Measurements from ENCODE around the gene NARF.
"Not testable (repeated sequence)": the region's sequence is repeated elsewhere in the genome, so short reads cannot be mapped to it uniquely, and the experiment has no call there.

NARF gene

GRCh38 chr17:82452162-82452561, 6.4 kb upstream of the NARF start:
- no peaks in the 10 kb centered on the region for H3K36me3 ChIP-seq (ENCODE audit: insufficient read depth)
- TF ChIP-seq, protein P1, sequence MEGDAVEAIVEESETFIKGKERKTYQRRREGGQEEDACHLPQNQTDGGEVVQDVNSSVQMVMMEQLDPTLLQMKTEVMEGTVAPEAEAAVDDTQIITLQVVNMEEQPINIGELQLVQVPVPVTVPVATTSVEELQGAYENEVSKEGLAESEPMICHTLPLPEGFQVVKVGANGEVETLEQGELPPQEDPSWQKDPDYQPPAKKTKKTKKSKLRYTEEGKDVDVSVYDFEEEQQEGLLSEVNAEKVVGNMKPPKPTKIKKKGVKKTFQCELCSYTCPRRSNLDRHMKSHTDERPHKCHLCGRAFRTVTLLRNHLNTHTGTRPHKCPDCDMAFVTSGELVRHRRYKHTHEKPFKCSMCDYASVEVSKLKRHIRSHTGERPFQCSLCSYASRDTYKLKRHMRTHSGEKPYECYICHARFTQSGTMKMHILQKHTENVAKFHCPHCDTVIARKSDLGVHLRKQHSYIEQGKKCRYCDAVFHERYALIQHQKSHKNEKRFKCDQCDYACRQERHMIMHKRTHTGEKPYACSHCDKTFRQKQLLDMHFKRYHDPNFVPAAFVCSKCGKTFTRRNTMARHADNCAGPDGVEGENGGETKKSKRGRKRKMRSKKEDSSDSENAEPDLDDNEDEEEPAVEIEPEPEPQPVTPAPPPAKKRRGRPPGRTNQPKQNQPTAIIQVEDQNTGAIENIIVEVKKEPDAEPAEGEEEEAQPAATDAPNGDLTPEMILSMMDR (conservative IDR thresholded peaks at IDR 0.05; ENCODE audit: low read depth, low read length), result no peak
- no peaks in the 10 kb centered on the region for H3K27me3 ChIP-seq (ENCODE audit: insufficient read depth, low read depth)
- H3K4me3 ChIP-seq (IDR thresholded peaks at IDR 0.05; ENCODE audit: insufficient read depth, low read depth, low read length), result no peak overlapping the region
- no peak overlapping the region for H2AFZ ChIP-seq (ENCODE audit: low read depth)
- H3K9ac ChIP-seq, result no peak overlapping the region
- H3K4me1 ChIP-seq (ENCODE audit: low read depth, poor library complexity, severe bottlenecking), result peaks cover 34% of the 10 kb centered on the region
- H3K79me2 ChIP-seq (ENCODE audit: insufficient read depth, low read depth), result peaks cover 22% of the 10 kb centered on the region; the same call in 1 of the 2 replicates
- no peaks in the 10 kb centered on the region for H4K20me1 ChIP-seq (ENCODE audit: insufficient read depth)
- no peak overlapping the region for H3K4me2 ChIP-seq
- H3K27ac ChIP-seq, result no peak overlapping the region

DNA sequence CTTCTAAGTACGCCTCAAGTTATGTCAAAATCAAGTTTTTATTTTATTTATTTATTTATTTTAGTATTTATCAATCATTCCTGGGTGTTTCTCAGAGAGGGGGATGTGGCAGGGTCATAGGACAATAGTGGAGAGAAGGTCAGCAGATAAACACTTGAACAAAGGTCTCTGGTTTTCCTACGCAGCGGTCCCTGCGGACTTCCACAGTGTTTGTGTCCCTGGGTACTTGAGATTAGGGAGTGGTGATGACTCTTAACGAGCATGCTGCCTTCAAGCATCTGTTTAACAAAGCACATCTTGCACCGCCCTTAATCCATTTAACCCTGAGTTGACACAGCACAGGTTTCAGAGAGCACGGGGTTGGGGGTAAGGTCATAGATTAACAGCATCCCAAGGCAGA, 5.4 kb upstream of the NARF start:
- Histone ChIP-seq H3K4me1 (ENCODE audit: low read depth, poor library complexity, severe bottlenecking) (peaks cover 41% of the 10 kb centered on the region), H3K79me2 (ENCODE audit: insufficient read depth, low read depth) (peaks cover 15% of the 10 kb centered on the region; the same call in 1 of the 2 replicates)
- H3K27me3 ChIP-seq (ENCODE audit: insufficient read depth, low read depth); H3K4me3 ChIP-seq (IDR thresholded peaks at IDR 0.05; ENCODE audit: insufficient read depth, low read depth, low read length); H3K36me3 ChIP-seq (ENCODE audit: insufficient read depth); H3K27ac ChIP-seq; H3K9ac ChIP-seq; H2AFZ ChIP-seq (ENCODE audit: low read depth); H3K4me2 ChIP-seq; H4K20me1 ChIP-seq (ENCODE audit: insufficient read depth): not testable (repeated sequence)

DNA sequence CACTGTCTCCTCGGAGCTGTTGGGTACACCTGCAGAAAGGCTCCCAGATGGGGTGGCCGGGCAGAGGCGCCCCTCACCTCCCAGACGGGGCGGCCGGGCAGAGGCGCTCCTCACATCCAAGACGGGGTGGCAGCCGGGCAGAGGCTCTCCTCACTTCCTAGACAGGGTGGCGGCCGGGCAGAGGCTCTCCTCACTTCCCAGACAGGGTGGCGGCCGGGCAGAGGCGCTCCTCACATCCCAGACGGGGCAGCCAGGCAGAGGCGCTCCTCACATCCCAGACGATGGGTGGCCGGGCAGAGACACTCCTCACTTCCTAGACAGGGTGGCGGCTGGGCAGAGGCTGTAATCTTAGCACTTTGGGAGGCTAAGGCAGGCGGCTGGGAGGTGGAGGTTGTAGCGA, 4.8 kb upstream of the NARF start:
- not testable (repeated sequence) for H3K27ac ChIP-seq; H3K27me3 ChIP-seq (ENCODE audit: insufficient read depth, low read depth); H3K9ac ChIP-seq; H3K36me3 ChIP-seq (ENCODE audit: insufficient read depth); H3K4me3 ChIP-seq (IDR thresholded peaks at IDR 0.05; ENCODE audit: insufficient read depth, low read depth, low read length); H3K4me2 ChIP-seq; H2AFZ ChIP-seq (ENCODE audit: low read depth); H4K20me1 ChIP-seq (ENCODE audit: insufficient read depth)
- Histone ChIP-seq H3K4me1 (ENCODE audit: low read depth, poor library complexity, severe bottlenecking) (peaks cover 39% of the 10 kb centered on the region), H3K79me2 (ENCODE audit: insufficient read depth, low read depth) (peaks cover 14% of the 10 kb centered on the region; the same call in 1 of the 2 replicates)

DNA sequence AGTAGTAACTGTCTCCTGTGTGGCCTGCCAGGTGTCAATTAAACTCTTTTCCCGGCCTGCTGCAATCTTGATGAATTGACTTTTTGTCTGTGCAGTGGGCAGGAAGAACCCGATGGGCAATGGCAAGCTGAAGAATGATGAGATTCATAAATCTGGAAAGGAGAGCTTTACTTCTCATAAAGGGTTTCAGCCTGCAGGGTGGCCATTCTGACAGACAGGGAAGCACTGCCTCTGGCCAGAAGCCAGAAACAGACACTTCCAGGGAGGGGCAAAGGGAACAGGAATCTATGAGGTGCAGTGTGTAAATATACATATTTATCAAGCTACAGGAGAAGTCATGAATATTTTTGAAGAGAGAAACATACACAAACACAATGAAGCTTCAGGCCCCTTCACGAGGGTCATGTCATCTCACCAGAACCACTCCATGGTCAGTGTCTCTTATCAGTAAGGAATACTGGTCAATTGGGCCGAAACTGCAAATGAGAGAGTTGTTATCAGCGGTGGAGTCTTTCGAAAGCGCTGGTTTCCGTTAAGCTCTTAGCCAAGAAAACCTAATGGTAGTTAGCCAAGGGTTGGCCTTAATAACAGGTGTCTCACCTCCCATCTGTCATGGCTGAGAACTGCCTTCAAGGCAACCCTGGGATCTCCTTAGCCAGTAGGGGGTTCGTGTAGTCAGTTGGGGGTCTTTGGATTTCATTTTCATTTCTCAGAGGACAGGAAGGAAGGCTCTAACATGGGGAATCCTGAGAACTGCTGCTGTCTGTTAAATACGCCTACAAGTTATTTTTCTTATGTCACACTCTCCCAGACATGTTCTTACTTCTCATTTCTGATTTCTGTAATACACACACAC, 1.2 kb upstream of the NARF start:
- peak overlapping the region; percentile 99 for H3K9ac ChIP-seq
- H3K4me2 ChIP-seq, result peak overlapping the region; percentile 78
- no peaks in the 10 kb centered on the region for H3K27me3 ChIP-seq (ENCODE audit: insufficient read depth, low read depth)
- peaks cover 18% of the 10 kb centered on the region; the same call in 1 of the 2 replicates for H3K79me2 ChIP-seq (ENCODE audit: insufficient read depth, low read depth)
- peak overlapping the region; percentile 3 for H3K4me3 ChIP-seq (IDR thresholded peaks at IDR 0.05; ENCODE audit: insufficient read depth, low read depth, low read length)
- no peaks in the 10 kb centered on the region for H4K20me1 ChIP-seq (ENCODE audit: insufficient read depth)
- H3K4me1 ChIP-seq (ENCODE audit: low read depth, poor library complexity, severe bottlenecking), result peaks cover 37% of the 10 kb centered on the region
- peak overlapping the region; percentile 61 for H2AFZ ChIP-seq (ENCODE audit: low read depth)
- TF ChIP-seq, protein P1 (conservative IDR thresholded peaks at IDR 0.05; ENCODE audit: low read depth, low read length), result no peak
- H3K36me3 ChIP-seq (ENCODE audit: insufficient read depth), result no peaks in the 10 kb centered on the region
- peak overlapping the region; percentile 99 for H3K27ac ChIP-seq

DNA sequence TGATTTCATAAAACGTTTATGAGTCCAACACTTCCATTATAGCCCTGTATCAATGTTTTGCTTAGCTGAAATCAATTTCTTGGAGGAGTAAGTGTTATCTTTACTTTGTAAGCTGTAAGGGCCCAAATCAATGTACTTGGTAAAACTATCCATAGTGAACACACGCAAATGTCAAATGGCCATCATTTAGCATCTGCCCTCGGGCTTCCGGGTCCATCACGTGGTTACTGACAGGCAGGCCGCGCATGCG, 687 bp upstream of the NARF start:
- H2AFZ ChIP-seq (ENCODE audit: low read depth), result peak overlapping the region; percentile 61
- TF ChIP-seq, protein P1 (conservative IDR thresholded peaks at IDR 0.05; ENCODE audit: low read depth, low read length), result no peak
- H3K36me3 ChIP-seq (ENCODE audit: insufficient read depth), result no peaks in the 10 kb centered on the region
- no peaks in the 10 kb centered on the region for H4K20me1 ChIP-seq (ENCODE audit: insufficient read depth)
- H3K4me3 ChIP-seq (IDR thresholded peaks at IDR 0.05; ENCODE audit: insufficient read depth, low read depth, low read length), result peak overlapping the region; percentile 3
- peaks cover 37% of the 10 kb centered on the region for H3K4me1 ChIP-seq (ENCODE audit: low read depth, poor library complexity, severe bottlenecking)
- peak overlapping the region; percentile 78 for H3K4me2 ChIP-seq
- H3K79me2 ChIP-seq (ENCODE audit: insufficient read depth, low read depth), result peaks cover 18% of the 10 kb centered on the region; the same call in 1 of the 2 replicates
- no peaks in the 10 kb centered on the region for H3K27me3 ChIP-seq (ENCODE audit: insufficient read depth, low read depth)
- peak overlapping the region; percentile 99 for H3K27ac ChIP-seq
- H3K9ac ChIP-seq, result peak overlapping the region; percentile 99

Measured in KMS-11 (cell line).